Measurements from ENCODE around the gene PITPNM1.
A peak's percentile ranks its signal among the peaks of the same experiment; 100 is the strongest.

Gene PITPNM1

DNA sequence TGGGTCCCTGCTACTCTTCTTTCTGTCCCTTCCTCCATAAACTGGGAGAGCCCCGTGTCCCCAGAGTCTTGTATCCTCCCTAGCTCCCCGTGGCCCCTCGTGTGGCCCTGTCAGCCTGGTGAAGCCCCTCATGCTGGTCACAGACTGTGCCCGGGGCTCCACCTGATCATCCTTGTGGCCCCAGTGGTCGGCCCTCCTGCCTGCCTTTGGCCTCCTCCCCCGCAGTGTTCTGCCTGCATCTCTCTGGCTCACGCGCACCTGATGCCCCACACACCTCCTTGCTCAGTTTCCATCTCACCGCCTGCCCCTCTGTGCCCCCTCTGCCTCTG, 19.3 kb upstream of the PITPNM1 start:
- Histone ChIP-seq H3K27me3 (ENCODE audit: control insufficient read depth in 1 of 2, insufficient read depth in 1 of 2, low read length in 2 of 2) (peaks cover 0 to 47% of the 10 kb centered on the region in 2 experiments), H4K91ac (ENCODE audit: low read length) (no peak overlapping the region), H3K23ac (ENCODE audit: low read length in 2 of 2) (no peak overlapping the region), H2AK5ac (ENCODE audit: low read length, severe bottlenecking) (no peak overlapping the region), H3K4me2 (ENCODE audit: low read length, poor library complexity, severe bottlenecking) (no peak overlapping the region), H3K4me1 (ENCODE audit: control insufficient read depth, insufficient read depth, low read depth, low read length) (peaks cover 3% of the 10 kb centered on the region), H3K14ac (ENCODE audit: low read length in 2 of 2) (no peak overlapping the region), H2AFZ (ENCODE audit: low read depth, low read length) (no peak overlapping the region), H3K18ac (ENCODE audit: low read depth in 1 of 2, low read length in 2 of 2) (no peak overlapping the region), H2BK5ac (ENCODE audit: low read depth, low read length, poor library complexity, severe bottlenecking) (no peak overlapping the region), H3K36me3 (ENCODE audit: control insufficient read depth in 1 of 2, insufficient read depth in 2 of 2, low read depth in 1 of 2, low read length in 2 of 2) (no peaks in the 10 kb centered on the region), H3K4ac (ENCODE audit: low read depth in 1 of 2, low read length in 2 of 2) (no peak overlapping the region), H3K4me3 (ENCODE audit: insufficient read depth in 1 of 2, low read depth in 1 of 2, low read length in 2 of 2) (no peak overlapping the region), H2BK15ac (ENCODE audit: low read depth, poor library complexity, severe bottlenecking) (no peak overlapping the region), H3K9me3 (ENCODE audit: control insufficient read depth, low read length) (peaks cover 3% of the 10 kb centered on the region), H3K79me1 (replicated peaks; ENCODE audit: low read length, poor library complexity, severe bottlenecking) (no peaks in the 10 kb centered on the region), H4K8ac (ENCODE audit: low read length) (no peak overlapping the region), H3K9ac (ENCODE audit: low read length) (no peak overlapping the region), H2BK12ac (ENCODE audit: low read length in 2 of 2) (no peak overlapping the region), H2BK120ac (ENCODE audit: low read depth, low read length) (no peak overlapping the region), H3K27ac (ENCODE audit: low read length, poor library complexity, severe bottlenecking) (no peak overlapping the region)
- DNase-seq, result no peak
- 81% methylated on average over 9 of the region's 9 CpGs for WGBS

DNA sequence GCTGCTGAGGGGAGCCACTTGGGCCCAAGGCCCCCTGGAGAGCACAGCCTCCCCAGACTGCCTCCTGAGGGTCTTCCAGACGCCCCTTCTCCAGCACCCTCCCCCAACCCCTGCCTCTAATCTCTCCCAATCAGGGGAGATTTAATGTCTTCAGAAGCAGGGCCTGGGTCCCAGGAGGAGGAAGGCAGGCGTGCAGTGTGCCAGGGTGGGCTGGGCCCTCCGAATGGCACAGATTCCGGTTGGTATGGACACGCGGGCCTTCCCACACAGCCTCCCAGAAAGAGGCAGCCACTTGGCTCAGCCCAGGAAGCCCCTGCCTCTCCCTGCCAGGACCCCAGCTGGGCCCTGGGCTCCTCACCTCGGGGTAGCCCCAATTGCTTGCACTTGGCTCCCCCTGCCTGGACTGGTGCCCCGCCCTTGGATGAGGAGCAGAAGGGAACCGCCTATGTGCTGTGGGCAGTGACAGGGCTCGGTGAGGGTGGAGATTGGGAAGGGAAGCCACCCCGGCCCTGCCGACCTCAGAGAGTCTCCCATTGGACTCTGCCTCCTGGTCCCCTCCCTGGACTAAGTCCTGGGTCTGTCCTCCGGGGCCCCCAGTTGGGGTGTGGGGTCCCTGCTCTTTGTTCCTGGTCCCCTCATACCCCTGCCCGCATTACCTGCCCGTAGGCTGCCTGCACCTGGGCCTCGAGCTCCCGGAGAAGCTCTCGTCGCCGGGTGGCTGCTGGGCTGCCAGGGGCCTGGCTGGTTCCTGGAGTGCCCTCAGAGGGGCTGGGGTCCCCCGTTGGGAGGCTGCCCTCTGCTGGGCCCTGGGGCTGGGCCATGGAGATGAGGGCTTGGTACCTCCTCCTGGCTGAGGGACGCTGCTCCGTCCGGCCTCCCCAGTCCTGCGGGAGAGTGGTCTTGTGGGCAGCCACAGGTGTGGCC, 18.7 kb upstream of the PITPNM1 start:
- Histone ChIP-seq H3K79me1 (replicated peaks; ENCODE audit: low read length, poor library complexity, severe bottlenecking) (no peaks in the 10 kb centered on the region), H3K4me3 (ENCODE audit: insufficient read depth in 1 of 2, low read depth in 1 of 2, low read length in 2 of 2) (no peak overlapping the region), H3K4me1 (ENCODE audit: control insufficient read depth, insufficient read depth, low read depth, low read length) (peaks cover 3% of the 10 kb centered on the region), H3K36me3 (ENCODE audit: control insufficient read depth in 1 of 2, insufficient read depth in 2 of 2, low read depth in 1 of 2, low read length in 2 of 2) (no peaks in the 10 kb centered on the region), H4K8ac (ENCODE audit: low read length) (no peak overlapping the region), H2BK120ac (ENCODE audit: low read depth, low read length) (no peak overlapping the region), H3K9me3 (ENCODE audit: control insufficient read depth, low read length) (peaks cover 3% of the 10 kb centered on the region), H3K9ac (ENCODE audit: low read length) (no peak overlapping the region), H4K91ac (ENCODE audit: low read length) (no peak overlapping the region), H2AK5ac (ENCODE audit: low read length, severe bottlenecking) (no peak overlapping the region), H3K23ac (ENCODE audit: low read length in 2 of 2) (no peak overlapping the region), H3K4me2 (ENCODE audit: low read length, poor library complexity, severe bottlenecking) (no peak overlapping the region), H3K4ac (ENCODE audit: low read depth in 1 of 2, low read length in 2 of 2) (no peak overlapping the region), H3K14ac (ENCODE audit: low read length in 2 of 2) (no peak overlapping the region), H2BK15ac (ENCODE audit: low read depth, poor library complexity, severe bottlenecking) (peak overlapping the region; percentile 12), H3K27me3 (ENCODE audit: control insufficient read depth in 1 of 2, insufficient read depth in 1 of 2, low read length in 2 of 2) (peaks cover 3 to 53% of the 10 kb centered on the region in 2 experiments), H3K18ac (ENCODE audit: low read depth in 1 of 2, low read length in 2 of 2) (no peak overlapping the region), H3K27ac (ENCODE audit: low read length, poor library complexity, severe bottlenecking) (no peak overlapping the region), H2BK12ac (ENCODE audit: low read length in 2 of 2) (no peak overlapping the region), H2BK5ac (ENCODE audit: low read depth, low read length, poor library complexity, severe bottlenecking) (no peak overlapping the region), H2AFZ (ENCODE audit: low read depth, low read length) (no peak overlapping the region)
- no peak for DNase-seq
- WGBS, result 86% methylated on average over 24 of the region's 25 CpGs

DNA sequence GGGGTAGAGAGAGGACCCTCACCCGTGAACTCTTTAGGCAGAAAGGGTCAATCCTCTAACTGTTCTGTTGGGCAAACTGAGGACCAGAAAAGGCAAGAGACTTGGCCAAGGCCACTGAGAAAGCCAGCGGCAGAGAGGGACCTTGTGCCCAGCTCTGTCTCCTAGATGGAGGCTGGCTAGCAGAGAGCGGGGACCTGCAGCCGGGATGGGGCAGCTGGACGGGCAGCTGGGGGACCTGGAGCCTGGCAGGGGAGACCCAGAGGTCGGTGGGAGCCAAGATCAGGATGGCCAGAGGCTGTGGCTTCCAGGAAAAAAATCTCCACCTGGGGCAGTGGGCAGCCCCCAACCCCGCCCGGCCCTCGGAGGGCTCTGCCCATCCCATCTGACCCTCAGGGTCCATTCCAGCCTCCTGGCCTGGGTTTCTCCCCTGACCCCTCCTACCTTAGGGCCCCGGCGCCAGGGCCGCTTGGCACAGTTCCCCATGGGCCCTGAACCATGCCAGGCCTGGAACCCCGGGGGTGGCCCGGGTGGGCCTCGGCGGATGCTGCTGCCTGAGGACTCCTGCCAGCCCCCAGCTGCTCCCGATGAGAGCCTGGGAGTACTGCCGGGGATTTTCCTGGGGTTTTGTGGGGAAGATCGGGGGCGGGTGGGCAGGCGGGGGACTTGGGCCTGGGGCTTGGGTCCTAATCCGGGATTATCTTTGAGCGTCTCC, 17.8 kb upstream of the PITPNM1 start, which contains the start of gene CABP2:
TSS of gene CABP2 (minus strand) at position 603 of the 712 bp plus-strand sequence. CDS start at position 483, 120 bp downstream.
- no peak within 1 kb of the TSS for H2BK12ac ChIP-seq (ENCODE audit: low read length in 2 of 2)
- H3K4me1 ChIP-seq (ENCODE audit: control insufficient read depth, insufficient read depth, low read depth, low read length), result peaks cover 3% of the 10 kb centered on the region
- no peaks in the 10 kb centered on the region for H3K36me3 ChIP-seq (ENCODE audit: control insufficient read depth in 1 of 2, insufficient read depth in 2 of 2, low read depth in 1 of 2, low read length in 2 of 2)
- peak within 1 kb of the TSS; percentile 12 for H2BK15ac ChIP-seq (ENCODE audit: low read depth, poor library complexity, severe bottlenecking)
- peaks cover 3 to 58% of the 10 kb centered on the region in 2 experiments for H3K27me3 ChIP-seq (ENCODE audit: control insufficient read depth in 1 of 2, insufficient read depth in 1 of 2, low read length in 2 of 2)
- H4K8ac ChIP-seq (ENCODE audit: low read length), result no peak within 1 kb of the TSS
- H2AK5ac ChIP-seq (ENCODE audit: low read length, severe bottlenecking), result no peak within 1 kb of the TSS
- no peak within 1 kb of the TSS for H2BK5ac ChIP-seq (ENCODE audit: low read depth, low read length, poor library complexity, severe bottlenecking)
- H3K23ac ChIP-seq (ENCODE audit: low read length in 2 of 2), result no peak within 1 kb of the TSS
- H3K9ac ChIP-seq (ENCODE audit: low read length), result no peak within 1 kb of the TSS
- H3K4me3 ChIP-seq (ENCODE audit: insufficient read depth in 1 of 2, low read depth in 1 of 2, low read length in 2 of 2), result no peak within 1 kb of the TSS
- H2BK120ac ChIP-seq (ENCODE audit: low read depth, low read length), result no peak within 1 kb of the TSS
- H3K79me1 ChIP-seq (replicated peaks; ENCODE audit: low read length, poor library complexity, severe bottlenecking), result no peaks in the 10 kb centered on the region
- H3K4me2 ChIP-seq (ENCODE audit: low read length, poor library complexity, severe bottlenecking), result no peak within 1 kb of the TSS
- H3K18ac ChIP-seq (ENCODE audit: low read depth in 1 of 2, low read length in 2 of 2), result no peak within 1 kb of the TSS
- no peak within 1 kb of the TSS for H3K27ac ChIP-seq (ENCODE audit: low read length, poor library complexity, severe bottlenecking)
- no peak for DNase-seq
- H3K4ac ChIP-seq (ENCODE audit: low read depth in 1 of 2, low read length in 2 of 2), result no peak within 1 kb of the TSS
- H4K91ac ChIP-seq (ENCODE audit: low read length), result no peak within 1 kb of the TSS
- no peak within 1 kb of the TSS for H2AFZ ChIP-seq (ENCODE audit: low read depth, low read length)
- H3K14ac ChIP-seq (ENCODE audit: low read length in 2 of 2), result no peak within 1 kb of the TSS
- H3K9me3 ChIP-seq (ENCODE audit: control insufficient read depth, low read length), result peaks cover 3% of the 10 kb centered on the region
- WGBS, result 89% methylated on average over 22 of the region's 23 CpGs

DNA sequence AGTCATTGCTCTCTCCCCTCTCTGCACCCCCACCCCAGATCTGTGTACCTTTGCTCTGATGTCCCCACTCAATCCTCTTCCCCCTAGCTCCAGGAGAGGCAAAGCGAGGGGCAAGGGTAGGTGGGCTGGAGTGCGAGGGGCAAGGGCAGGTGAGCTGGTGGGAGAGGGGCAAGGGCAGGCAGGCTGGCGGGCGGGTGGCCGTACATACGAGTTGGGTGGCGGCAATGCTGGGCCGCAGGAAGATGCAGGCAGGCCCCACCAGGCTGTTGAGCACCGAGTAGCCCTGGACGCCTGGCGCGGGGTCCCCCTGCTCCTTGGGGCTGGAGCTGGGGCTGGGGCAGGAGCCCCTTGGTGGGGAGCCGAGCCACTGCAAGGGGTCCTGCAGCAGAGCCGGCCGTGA, 17.2 kb upstream of the PITPNM1 start:
- Histone ChIP-seq H2AFZ (ENCODE audit: low read depth, low read length) (no peak overlapping the region), H3K9ac (ENCODE audit: low read length) (no peak overlapping the region), H2BK15ac (ENCODE audit: low read depth, poor library complexity, severe bottlenecking) (no peak overlapping the region), H3K27me3 (ENCODE audit: control insufficient read depth in 1 of 2, insufficient read depth in 1 of 2, low read length in 2 of 2) (peaks cover 3 to 58% of the 10 kb centered on the region in 2 experiments), H2AK5ac (ENCODE audit: low read length, severe bottlenecking) (no peak overlapping the region), H3K4me1 (ENCODE audit: control insufficient read depth, insufficient read depth, low read depth, low read length) (peaks cover 3% of the 10 kb centered on the region), H3K9me3 (ENCODE audit: control insufficient read depth, low read length) (peaks cover 3% of the 10 kb centered on the region), H3K79me1 (replicated peaks; ENCODE audit: low read length, poor library complexity, severe bottlenecking) (no peaks in the 10 kb centered on the region), H4K91ac (ENCODE audit: low read length) (no peak overlapping the region), H2BK5ac (ENCODE audit: low read depth, low read length, poor library complexity, severe bottlenecking) (no peak overlapping the region), H3K4me2 (ENCODE audit: low read length, poor library complexity, severe bottlenecking) (no peak overlapping the region), H2BK120ac (ENCODE audit: low read depth, low read length) (no peak overlapping the region), H3K23ac (ENCODE audit: low read length in 2 of 2) (no peak overlapping the region), H3K18ac (ENCODE audit: low read depth in 1 of 2, low read length in 2 of 2) (no peak overlapping the region), H3K4ac (ENCODE audit: low read depth in 1 of 2, low read length in 2 of 2) (no peak overlapping the region), H3K4me3 (ENCODE audit: insufficient read depth in 1 of 2, low read depth in 1 of 2, low read length in 2 of 2) (no peak overlapping the region), H4K8ac (ENCODE audit: low read length) (no peak overlapping the region), H3K27ac (ENCODE audit: low read length, poor library complexity, severe bottlenecking) (no peak overlapping the region), H2BK12ac (ENCODE audit: low read length in 2 of 2) (no peak overlapping the region), H3K36me3 (ENCODE audit: control insufficient read depth in 1 of 2, insufficient read depth in 2 of 2, low read depth in 1 of 2, low read length in 2 of 2) (no peaks in the 10 kb centered on the region), H3K14ac (ENCODE audit: low read length in 2 of 2) (no peak overlapping the region)
- DNase-seq, result no peak
- 92% methylated on average over 12 of the region's 15 CpGs for WGBS

All from mesenchymal stem cell (in vitro differentiated cells and primary cell).